ENCODE measurements around the gene RPH3AL. TPM values are rescaled to one million over a fixed set of nuclear protein-coding genes. Genes with fewer than 3 reads are reported as not detected.
"Not testable (repeated sequence)": the region's sequence is repeated elsewhere in the genome, so short reads cannot be mapped to it uniquely, and the experiment has no call there.

RPH3AL gene
- total RNA-seq, 2 experiments from 2014 or later = 2.1 to 2.7 TPM

- H3K36me3 Mint-ChIP-seq = no peaks in the 10 kb centered on the region
- peak overlapping the region; percentile 64 for H3K27ac Mint-ChIP-seq
- no peaks in the 10 kb centered on the region for H3K9me3 Mint-ChIP-seq
- H3K27me3 Mint-ChIP-seq = peaks cover 2% of the 10 kb centered on the region
- H3K4me1 Mint-ChIP-seq = no peaks in the 10 kb centered on the region
- no peak overlapping the region for H3K4me3 Mint-ChIP-seq
- POLR2A ChIA-PET = no interaction called here
- ATAC-seq (ENCODE audit: low read depth) (no peak), DNase-seq (no peak)
These were observed 114.3 kb downstream of the RPH3AL start for GRCh38 chr17:238071-238963.

- no peak overlapping the region for H3K4me3 Mint-ChIP-seq
- no peak overlapping the region for H3K27ac Mint-ChIP-seq
- no peaks in the 10 kb centered on the region for H3K36me3 Mint-ChIP-seq
- peaks cover 2% of the 10 kb centered on the region for H3K27me3 Mint-ChIP-seq
- H3K9me3 Mint-ChIP-seq = no peaks in the 10 kb centered on the region
- ATAC-seq (ENCODE audit: low read depth) (no peak), DNase-seq (no peak)
- POLR2A ChIA-PET = no interaction called here
- no peaks in the 10 kb centered on the region for H3K4me1 Mint-ChIP-seq
These were observed 115.1 kb downstream of the RPH3AL start for GRCh38 chr17:237406-237955.

GRCh38 chr17:236641-237405 lies 115.8 kb downstream of the RPH3AL start:
- no peak for DNase-seq
- Mint-ChIP-seq H3K27ac (no peak overlapping the region), H3K4me1 (no peaks in the 10 kb centered on the region), H3K4me3 (no peak overlapping the region), H3K27me3 (peaks cover 2% of the 10 kb centered on the region), H3K36me3 (no peaks in the 10 kb centered on the region), H3K9me3 (no peaks in the 10 kb centered on the region)
- no peak for ATAC-seq (ENCODE audit: low read depth)
- POLR2A ChIA-PET = no interaction called here

GRCh38 chr17:235831-236640 lies 116.6 kb downstream of the RPH3AL start:
- Mint-ChIP-seq H3K9me3 (no peaks in the 10 kb centered on the region), H3K36me3 (no peaks in the 10 kb centered on the region), H3K27me3 (peaks cover 2% of the 10 kb centered on the region), H3K4me3 (no peak overlapping the region), H3K4me1 (no peaks in the 10 kb centered on the region), H3K27ac (no peak overlapping the region)
- ATAC-seq (ENCODE audit: low read depth) (no peak), DNase-seq (no peak)
- POLR2A ChIA-PET = no interaction called here

- H3K4me3 Mint-ChIP-seq; H3K27ac Mint-ChIP-seq; H3K9me3 Mint-ChIP-seq; H3K27me3 Mint-ChIP-seq; H3K36me3 Mint-ChIP-seq; DNase-seq; H3K4me1 Mint-ChIP-seq; POLR2A ChIA-PET; ATAC-seq (ENCODE audit: low read depth): not testable (repeated sequence)
These were observed 117.4 kb downstream of the RPH3AL start for GRCh38 chr17:234994-235830.

GRCh38 chr17:234163-234993 lies 118.2 kb downstream of the RPH3AL start:
- POLR2A ChIA-PET; ATAC-seq (ENCODE audit: low read depth); H3K36me3 Mint-ChIP-seq; H3K27ac Mint-ChIP-seq; H3K4me1 Mint-ChIP-seq; H3K27me3 Mint-ChIP-seq; DNase-seq; H3K9me3 Mint-ChIP-seq; H3K4me3 Mint-ChIP-seq: not testable (repeated sequence)

- H3K9me3 Mint-ChIP-seq = no peaks in the 10 kb centered on the region
- no peak overlapping the region for H3K27ac Mint-ChIP-seq
- H3K4me3 Mint-ChIP-seq = no peak overlapping the region
- no peak for ATAC-seq (ENCODE audit: low read depth)
- DNase-seq = peak; percentile 20
- H3K4me1 Mint-ChIP-seq = no peaks in the 10 kb centered on the region
- POLR2A ChIA-PET = no interaction called here
- H3K36me3 Mint-ChIP-seq = no peaks in the 10 kb centered on the region
- H3K27me3 Mint-ChIP-seq = peaks cover 2% of the 10 kb centered on the region
These were observed 119.1 kb downstream of the RPH3AL start for GRCh38 chr17:233473-233941.

GRCh38 chr17:231966-232807 lies 120.4 kb downstream of the RPH3AL start:
- Mint-ChIP-seq H3K9me3 (no peaks in the 10 kb centered on the region), H3K36me3 (no peaks in the 10 kb centered on the region), H3K27me3 (peaks cover 2% of the 10 kb centered on the region), H3K4me1 (no peaks in the 10 kb centered on the region), H3K27ac (no peak overlapping the region), H3K4me3 (no peak overlapping the region)
- POLR2A ChIA-PET = no interaction called here
- ATAC-seq (ENCODE audit: low read depth) = no peak
- peak; percentile 13 for DNase-seq

- Mint-ChIP-seq H3K9me3 (no peaks in the 10 kb centered on the region), H3K36me3 (no peaks in the 10 kb centered on the region), H3K4me1 (no peaks in the 10 kb centered on the region), H3K27me3 (peaks cover 2% of the 10 kb centered on the region), H3K27ac (no peak overlapping the region), H3K4me3 (no peak overlapping the region)
- no peak for ATAC-seq (ENCODE audit: low read depth)
- DNase-seq = peak; percentile 9
- POLR2A ChIA-PET = no interaction called here
These were observed 121.2 kb downstream of the RPH3AL start for GRCh38 chr17:231191-231965.

GRCh38 chr17:230395-230770 lies 122.2 kb downstream of the RPH3AL start:
- no peak overlapping the region for H3K27ac Mint-ChIP-seq
- no peaks in the 10 kb centered on the region for H3K36me3 Mint-ChIP-seq
- H3K4me3 Mint-ChIP-seq = no peak overlapping the region
- ATAC-seq (ENCODE audit: low read depth) (no peak), DNase-seq (no peak)
- no peaks in the 10 kb centered on the region for H3K4me1 Mint-ChIP-seq
- peaks cover 2% of the 10 kb centered on the region for H3K27me3 Mint-ChIP-seq
- POLR2A ChIA-PET = no interaction called here
- no peaks in the 10 kb centered on the region for H3K9me3 Mint-ChIP-seq

Data from activated naive CD8-positive, alpha-beta T cell treated with anti-CD3 and anti-CD28 coated beads, Interleukin-2, amount 10 ng/mL, durations not matched to agents 7 days and 5 days (primary cell).